MCF 10A (cell line): Measurements from ENCODE around the gene GSTT4. TPM values are rescaled to one million over a fixed set of nuclear protein-coding genes. Genes with fewer than 3 reads are reported as not detected.

Experiments used
- total RNA-seq: library from RNA; stranded (reverse); gene quantifications from 2 replicates; pipeline ENCODE4 v1.2.3, GENCODE V29; 2022

Gene GSTT4
- total RNA-seq, 1 experiment from 2014 or later: not detected

Other genes starting within 250 kb of the GSTT4 start
- not detected in 2 replicates for gene C22orf15, start 242.5 kb downstream of the GSTT4 start, total RNA-seq
- gene CHCHD10, start 237.5 kb downstream of the GSTT4 start, total RNA-seq: 86.0 and 90.1 TPM in 2 replicates
- gene MMP11, start 232.6 kb downstream of the GSTT4 start, total RNA-seq: 0.44 TPM in 1 of 2 replicates, not detected in the other
- gene SMARCB1, start 218.5 kb downstream of the GSTT4 start, total RNA-seq: 83.7 and 115 TPM in 2 replicates
- gene DERL3, start 166.4 kb downstream of the GSTT4 start, total RNA-seq: not detected in 2 replicates
- gene SLC2A11, start 147.6 kb downstream of the GSTT4 start, total RNA-seq: 9.6 and 11.3 TPM in 2 replicates
- gene MIF, start 111.1 kb downstream of the GSTT4 start, total RNA-seq: 1,031 and 1,126 TPM in 2 replicates
- 15.6 and 22.7 TPM in 2 replicates for gene GSTT2B, start 44.3 kb downstream of the GSTT4 start, total RNA-seq
- 2.1 and 2.5 TPM in 2 replicates for gene DDTL, start 38.6 kb downstream of the GSTT4 start, total RNA-seq
- 127 and 155 TPM in 2 replicates for gene DDT, start 31.0 kb downstream of the GSTT4 start, total RNA-seq
- not detected in 2 replicates for gene GSTT2, start 25.3 kb downstream of the GSTT4 start, total RNA-seq
- 47.4 and 47.5 TPM in 2 replicates for gene CABIN1, start 5.9 kb upstream of the GSTT4 start, total RNA-seq
- 13.3 and 32.8 TPM in 2 replicates for gene SUSD2, start 176.0 kb upstream of the GSTT4 start, total RNA-seq
- gene GGT5, start 239.6 kb upstream of the GSTT4 start, total RNA-seq: 31.5 and 34.6 TPM in 2 replicates